Measurements from ENCODE around the gene PPP1CB. TPM values are rescaled to one million over a fixed set of nuclear protein-coding genes. Genes with fewer than 3 reads are reported as not detected.

PPP1CB gene
- polyA plus RNA-seq, 4 donors = 80.4 to 171 (median 91.0) TPM

- 75 to 85% (median 83%) methylated on average over 2 of the region's 2 CpGs for WGBS, 3 donors
- Histone ChIP-seq H3K4me1 (ENCODE audit: control insufficient read depth in 3 of 3, insufficient read depth in 2 of 3, low read depth in 1 of 3, low read length in 2 of 3) (no peaks in the 10 kb centered on the region), H3K27ac (ENCODE audit: low read depth in 1 of 3, low read length in 2 of 3) (no peak overlapping the region), H3K9me3 (ENCODE audit: control insufficient read depth in 2 of 2, insufficient read depth in 1 of 2, low read depth in 1 of 2, low read length in 1 of 2) (no peaks in the 10 kb centered on the region), H3K27me3 (ENCODE audit: control insufficient read depth in 3 of 3, insufficient read depth in 3 of 3, low read length in 3 of 3) (no peaks in the 10 kb centered on the region), H3K4me3 (ENCODE audit: low read depth in 1 of 3, low read length in 3 of 3) (no peak overlapping the region), H3K36me3 (ENCODE audit: control insufficient read depth in 3 of 3, insufficient read depth in 2 of 3, low read depth in 1 of 3, low read length in 3 of 3) (no peaks in the 10 kb centered on the region)
- DNase-seq (no peak), FAIRE-seq (no peak)
Measured at GRCh38 chr2:28828382-28828781, 76.8 kb downstream of the PPP1CB start.

- DNase-seq (no peak), FAIRE-seq (no peak)
- Histone ChIP-seq H3K4me1 (ENCODE audit: control insufficient read depth in 3 of 3, insufficient read depth in 2 of 3, low read depth in 1 of 3, low read length in 2 of 3) (no peaks in the 10 kb centered on the region), H3K27me3 (ENCODE audit: control insufficient read depth in 3 of 3, insufficient read depth in 3 of 3, low read length in 3 of 3) (no peaks in the 10 kb centered on the region), H3K9me3 (ENCODE audit: control insufficient read depth in 2 of 2, insufficient read depth in 1 of 2, low read depth in 1 of 2, low read length in 1 of 2) (no peaks in the 10 kb centered on the region), H3K4me3 (ENCODE audit: low read depth in 1 of 3, low read length in 3 of 3) (no peak overlapping the region), H3K36me3 (ENCODE audit: control insufficient read depth in 3 of 3, insufficient read depth in 2 of 3, low read depth in 1 of 3, low read length in 3 of 3) (no peaks in the 10 kb centered on the region), H3K27ac (ENCODE audit: low read depth in 1 of 3, low read length in 2 of 3) (no peak overlapping the region)
- WGBS, 3 donors = 82 to 94% (median 93%) methylated on average over 2 of the region's 2 CpGs
Measured at GRCh38 chr2:28833740-28834470, 82.3 kb downstream of the PPP1CB start.

- 65 to 76% (median 70%) methylated on average over 2 of the region's 2 CpGs for WGBS, 3 donors
- no peaks in the 10 kb centered on the region for H3K9me3 ChIP-seq (ENCODE audit: control insufficient read depth in 2 of 2, insufficient read depth in 1 of 2, low read depth in 1 of 2, low read length in 1 of 2)
- no peaks in the 10 kb centered on the region for H3K36me3 ChIP-seq (ENCODE audit: control insufficient read depth in 3 of 3, insufficient read depth in 2 of 3, low read depth in 1 of 3, low read length in 3 of 3)
- H3K27me3 ChIP-seq (ENCODE audit: control insufficient read depth in 3 of 3, insufficient read depth in 3 of 3, low read length in 3 of 3) = no peaks in the 10 kb centered on the region
- DNase-seq (no peak), FAIRE-seq (no peak)
- no peak overlapping the region for H3K27ac ChIP-seq (ENCODE audit: low read depth in 1 of 3, low read length in 2 of 3)
- no peak overlapping the region for H3K4me3 ChIP-seq (ENCODE audit: low read depth in 1 of 3, low read length in 3 of 3)
- H3K4me1 ChIP-seq (ENCODE audit: control insufficient read depth in 3 of 3, insufficient read depth in 2 of 3, low read depth in 1 of 3, low read length in 2 of 3) = no peaks in the 10 kb centered on the region
Measured at GRCh38 chr2:28835781-28836180, 84.2 kb downstream of the PPP1CB start.

GRCh38 chr2:28838971-28839370, 87.3 kb downstream of the PPP1CB start:
- no peak for FAIRE-seq
- WGBS, 3 donors = 94 to 97% (median 95%) methylated on average over 2 of the region's 2 CpGs
- H3K9me3 ChIP-seq (ENCODE audit: control insufficient read depth in 2 of 2, insufficient read depth in 1 of 2, low read depth in 1 of 2, low read length in 1 of 2) = no peaks in the 10 kb centered on the region

GRCh38 chr2:28842042-28842441, 90.4 kb downstream of the PPP1CB start:
- Histone ChIP-seq H3K36me3 (ENCODE audit: control insufficient read depth in 3 of 3, insufficient read depth in 2 of 3, low read depth in 1 of 3, low read length in 3 of 3) (no peaks in the 10 kb centered on the region), H3K4me1 (ENCODE audit: control insufficient read depth in 3 of 3, insufficient read depth in 2 of 3, low read depth in 1 of 3, low read length in 2 of 3) (no peaks in the 10 kb centered on the region), H3K27me3 (ENCODE audit: control insufficient read depth in 3 of 3, insufficient read depth in 3 of 3, low read length in 3 of 3) (no peaks in the 10 kb centered on the region), H3K27ac (ENCODE audit: low read depth in 1 of 3, low read length in 2 of 3) (no peak overlapping the region), H3K4me3 (ENCODE audit: low read depth in 1 of 3, low read length in 3 of 3) (no peak overlapping the region), H3K9me3 (ENCODE audit: control insufficient read depth in 2 of 2, insufficient read depth in 1 of 2, low read depth in 1 of 2, low read length in 1 of 2) (no peaks in the 10 kb centered on the region)
- DNase-seq (no peak), FAIRE-seq (no peak)
- WGBS, 3 donors = 61 to 65% (median 64%) methylated on average over 3 of the region's 3 CpGs

More at GRCh38 chr2:28838971-28839370, 87.3 kb downstream of the PPP1CB start:
- H3K4me1 ChIP-seq (ENCODE audit: control insufficient read depth in 3 of 3, insufficient read depth in 2 of 3, low read depth in 1 of 3, low read length in 2 of 3) = no peaks in the 10 kb centered on the region
- no peak overlapping the region for H3K4me3 ChIP-seq (ENCODE audit: low read depth in 1 of 3, low read length in 3 of 3)
- H3K27ac ChIP-seq (ENCODE audit: low read depth in 1 of 3, low read length in 2 of 3) = no peak overlapping the region
- DNase-seq = no peak
- H3K36me3 ChIP-seq (ENCODE audit: control insufficient read depth in 3 of 3, insufficient read depth in 2 of 3, low read depth in 1 of 3, low read length in 3 of 3) = no peaks in the 10 kb centered on the region
- no peaks in the 10 kb centered on the region for H3K27me3 ChIP-seq (ENCODE audit: control insufficient read depth in 3 of 3, insufficient read depth in 3 of 3, low read length in 3 of 3)

Other genes with a start within 250 kb of the PPP1CB start
- gene SPDYA, start 59.0 kb downstream of the PPP1CB start, polyA plus RNA-seq = 1 to 10 TPM in 1 of 4 donors, under 1 TPM in 1, not detected in 2; 0.06 to 2.4 TPM
- 10 to 100 TPM; 15.5 to 58.8 (median 26.4) TPM for gene TRMT61B, start 118.5 kb downstream of the PPP1CB start, polyA plus RNA-seq
- 10 to 100 TPM; 10.5 to 31.4 (median 15.1) TPM for gene WDR43, start 142.8 kb downstream of the PPP1CB start, polyA plus RNA-seq
- 1 to 10 TPM in 1 of 4 donors, under 1 TPM in 3; under 0.01 to 1.1 (median 0.79) TPM for gene TOGARAM2, start 229.5 kb downstream of the PPP1CB start, polyA plus RNA-seq

Measured in small intestine (tissue), 7 donors.